GM13976 (cell line): Measurements from ENCODE around the gene AQR.

Source experiments
- DNase-seq: peaks from one replicate; pipeline ENCODE4 v3.0.0; 2012; ENCODE audit warnings: low spot score
- CTCF ChIP-seq: IDR thresholded peaks from 2 replicates; pipeline ENCODE4 v1.5.1; 2012; ENCODE audit warnings: borderline replicate concordance, mild to moderate bottlenecking; ENCODE audit not compliant: insufficient read depth; ENCODE audit errors: extremely low read depth, missing control alignments, control extremely low read depth
- in situ Hi-C: fragments of 300-500 bp; cut with MboI; formaldehyde crosslinking; loops from one replicate; pipeline ENCODE4 v1.12.0; 2022; ENCODE audit warnings: low sequenced_read_pairs, mixed read lengths, inconsistent platforms; ENCODE audit not compliant: unreplicated experiment

AQR gene

GRCh38 chr15:34853001-34853758 lies 116.4 kb downstream of the AQR start:
- no peak for DNase-seq
- TF ChIP-seq CTCF: no peak
- in situ Hi-C loops: no loop called here

GRCh38 chr15:34851751-34852150 lies 117.8 kb downstream of the AQR start:
- in situ Hi-C loops: no loop called here
- DNase-seq: no peak
- TF ChIP-seq CTCF: no peak

- TF ChIP-seq CTCF: no peak
- in situ Hi-C loops: no loop called here
- no peak for DNase-seq
These were observed 118.5 kb downstream of the AQR start for GRCh38 chr15:34851007-34851406.

- in situ Hi-C loops: no loop called here
- no peak for DNase-seq
- TF ChIP-seq CTCF: no peak
These were observed 119.4 kb downstream of the AQR start for GRCh38 chr15:34850121-34850520.

- in situ Hi-C loops: no loop called here
- DNase-seq: no peak
- no peak for TF ChIP-seq CTCF
These were observed 120.1 kb downstream of the AQR start for GRCh38 chr15:34849364-34849959.

- no peak for DNase-seq
- in situ Hi-C loops: no loop called here
- TF ChIP-seq CTCF: no peak
These were observed 121.9 kb downstream of the AQR start for GRCh38 chr15:34847598-34847997.
